ENCODE measurements around the gene PKIB.
A peak's percentile ranks its signal among the peaks of the same experiment; 100 is the strongest.

PKIB gene

DNA sequence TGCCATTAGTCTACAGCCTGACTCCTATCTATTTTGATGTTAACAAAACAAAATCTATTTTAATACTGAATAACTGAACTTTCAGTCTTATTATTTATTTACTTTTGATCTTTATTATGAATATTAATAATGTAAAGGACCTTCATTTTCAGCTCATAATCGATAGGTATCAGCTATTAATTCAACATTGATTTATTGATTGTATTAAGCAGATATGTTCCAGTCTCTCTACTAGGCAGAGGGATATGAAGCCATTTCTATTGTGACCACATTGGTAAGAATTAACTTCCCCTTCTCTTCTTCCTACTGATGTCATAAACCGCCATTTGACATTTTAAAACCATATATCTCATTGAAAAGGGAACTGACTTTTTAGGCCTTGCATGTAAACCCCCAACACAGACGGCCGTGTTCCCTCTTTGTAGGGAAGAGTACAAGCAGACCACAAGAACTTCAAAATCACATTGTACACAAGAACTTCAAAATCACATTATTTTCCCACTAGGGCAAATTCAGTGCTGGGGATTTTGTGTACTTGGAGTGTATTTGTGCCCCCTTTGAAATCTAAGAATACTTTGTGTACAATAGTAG is 99.8 kb downstream of the PKIB start:
- H3K4me3 ChIP-seq (ENCODE audit: low read depth, low read length) = no peak overlapping the region
- DNase-seq (ENCODE audit: low read depth) = peak; percentile 11
- TF ChIP-seq, protein P1, sequence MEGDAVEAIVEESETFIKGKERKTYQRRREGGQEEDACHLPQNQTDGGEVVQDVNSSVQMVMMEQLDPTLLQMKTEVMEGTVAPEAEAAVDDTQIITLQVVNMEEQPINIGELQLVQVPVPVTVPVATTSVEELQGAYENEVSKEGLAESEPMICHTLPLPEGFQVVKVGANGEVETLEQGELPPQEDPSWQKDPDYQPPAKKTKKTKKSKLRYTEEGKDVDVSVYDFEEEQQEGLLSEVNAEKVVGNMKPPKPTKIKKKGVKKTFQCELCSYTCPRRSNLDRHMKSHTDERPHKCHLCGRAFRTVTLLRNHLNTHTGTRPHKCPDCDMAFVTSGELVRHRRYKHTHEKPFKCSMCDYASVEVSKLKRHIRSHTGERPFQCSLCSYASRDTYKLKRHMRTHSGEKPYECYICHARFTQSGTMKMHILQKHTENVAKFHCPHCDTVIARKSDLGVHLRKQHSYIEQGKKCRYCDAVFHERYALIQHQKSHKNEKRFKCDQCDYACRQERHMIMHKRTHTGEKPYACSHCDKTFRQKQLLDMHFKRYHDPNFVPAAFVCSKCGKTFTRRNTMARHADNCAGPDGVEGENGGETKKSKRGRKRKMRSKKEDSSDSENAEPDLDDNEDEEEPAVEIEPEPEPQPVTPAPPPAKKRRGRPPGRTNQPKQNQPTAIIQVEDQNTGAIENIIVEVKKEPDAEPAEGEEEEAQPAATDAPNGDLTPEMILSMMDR (IDR thresholded peaks at IDR 0.05; ENCODE audit: insufficient read depth, low read depth, low read length, missing control alignments) = no peak

DNA sequence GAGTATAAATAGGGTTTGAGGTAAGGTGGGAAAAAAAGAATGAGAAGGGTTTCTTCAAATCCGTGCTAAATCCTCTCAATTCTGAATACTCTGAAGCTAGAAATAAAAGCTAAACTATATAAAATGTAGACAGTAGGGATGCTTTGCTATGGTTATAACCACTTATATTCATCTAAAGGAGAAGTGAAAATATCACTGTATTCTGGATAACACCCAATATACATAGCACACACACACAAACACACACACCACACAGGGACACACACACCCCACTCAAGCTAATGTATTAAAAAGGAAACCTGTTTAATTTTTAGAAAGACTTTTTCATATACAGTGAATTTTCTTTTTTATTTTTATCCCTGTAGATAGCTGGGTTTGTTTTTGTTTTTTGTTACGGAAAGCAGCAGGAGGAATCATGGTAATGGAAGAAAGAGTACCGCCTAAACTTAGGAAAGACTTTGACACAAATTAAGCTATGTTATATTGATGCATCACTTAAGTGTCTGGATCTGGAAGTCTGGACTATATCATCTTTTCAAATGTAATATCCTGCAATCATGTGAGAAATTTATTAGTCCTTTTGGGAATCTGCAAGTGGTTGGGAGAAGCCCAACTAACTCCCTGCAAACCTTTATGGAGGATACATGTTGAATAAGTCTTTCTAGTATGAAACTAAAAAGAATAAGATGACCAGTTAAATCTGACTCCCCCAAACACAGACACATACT is 100.9 kb downstream of the PKIB start:
- TF ChIP-seq, protein P1 (IDR thresholded peaks at IDR 0.05; ENCODE audit: insufficient read depth, low read depth, low read length, missing control alignments) = no peak
- H3K4me3 ChIP-seq (ENCODE audit: low read depth, low read length) = no peak overlapping the region
- DNase-seq (ENCODE audit: low read depth) = no peak

DNA sequence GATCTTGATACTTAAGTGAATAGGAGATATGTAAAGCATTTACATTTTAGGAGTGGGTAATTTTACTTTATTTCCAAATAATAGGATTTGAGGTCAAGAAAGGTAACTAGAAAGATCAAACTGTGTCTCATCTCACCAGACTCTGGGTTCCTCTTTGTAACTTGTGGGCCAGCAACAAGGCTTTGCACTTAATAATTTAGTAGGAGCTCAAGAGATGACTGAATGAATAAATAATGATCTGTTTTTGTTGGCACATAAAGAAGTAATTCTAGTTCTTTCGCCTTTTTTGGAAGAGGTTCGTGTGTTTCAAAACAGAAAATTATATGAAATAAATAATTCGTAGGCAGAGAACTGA is 101.9 kb downstream of the PKIB start:
- no peak for DNase-seq (ENCODE audit: low read depth)
- no peak overlapping the region for H3K4me3 ChIP-seq (ENCODE audit: low read depth, low read length)

DNA sequence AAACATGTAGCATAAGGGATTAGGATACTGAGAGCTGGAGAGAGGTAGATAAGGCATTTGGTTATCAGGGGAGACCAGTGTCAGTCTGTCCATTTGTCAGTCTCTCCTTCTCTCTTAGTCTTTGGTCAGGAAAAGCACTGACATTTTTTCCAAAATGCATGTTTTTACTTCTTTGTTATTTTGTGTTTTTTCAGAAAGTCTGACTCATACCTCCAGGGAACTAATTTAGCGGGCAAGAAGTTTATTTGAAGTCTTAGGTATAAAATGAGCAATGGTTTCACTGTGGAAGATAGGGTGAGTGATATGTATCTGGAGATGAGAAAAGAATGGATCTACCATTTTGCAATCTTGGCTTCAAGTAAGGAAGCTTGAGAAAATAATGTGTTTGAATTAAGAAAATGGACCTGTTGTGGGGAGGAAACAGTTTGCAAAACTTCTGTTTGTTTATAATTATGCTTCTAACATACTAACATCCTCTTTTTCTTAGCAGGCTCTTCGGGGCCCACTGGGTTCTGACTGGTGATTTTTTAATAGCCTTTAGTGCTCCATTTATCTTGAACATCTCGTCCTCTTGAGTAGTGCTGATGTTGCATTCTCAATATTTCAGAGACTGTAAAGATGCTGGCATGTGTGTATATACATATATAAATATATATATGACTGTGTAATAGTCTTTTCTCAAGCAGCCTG is 102.4 kb downstream of the PKIB start:
- TF ChIP-seq, protein P1 (IDR thresholded peaks at IDR 0.05; ENCODE audit: insufficient read depth, low read depth, low read length, missing control alignments) = no peak
- DNase-seq (ENCODE audit: low read depth) = no peak
- H3K4me3 ChIP-seq (ENCODE audit: low read depth, low read length) = no peak overlapping the region

More for the DNA sequence above, 101.9 kb downstream of the PKIB start:
- TF ChIP-seq, protein P1 (IDR thresholded peaks at IDR 0.05; ENCODE audit: insufficient read depth, low read depth, low read length, missing control alignments) = no peak

DNA sequence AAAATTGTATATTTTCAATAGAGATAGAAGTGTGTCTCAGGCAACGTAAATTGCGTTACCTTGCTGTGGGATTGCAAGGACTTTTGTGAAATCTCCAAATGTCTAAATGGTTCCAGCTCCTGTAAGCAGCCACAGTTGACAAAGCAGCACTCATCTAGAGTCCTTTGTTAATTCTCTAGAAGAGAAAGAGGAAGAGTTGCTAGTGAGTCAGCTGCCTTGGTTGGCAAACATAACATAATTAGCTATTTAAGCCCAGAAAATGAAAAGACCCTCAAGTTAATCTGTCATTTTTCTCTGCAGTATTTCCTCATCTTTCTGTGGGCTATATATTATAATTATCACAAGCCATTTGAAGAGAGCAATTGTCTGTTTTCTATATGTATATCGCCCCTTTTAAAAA is 102.9 kb downstream of the PKIB start:
- no peak overlapping the region for H3K4me3 ChIP-seq (ENCODE audit: low read depth, low read length)
- no peak for DNase-seq (ENCODE audit: low read depth)
- TF ChIP-seq, protein P1 (IDR thresholded peaks at IDR 0.05; ENCODE audit: insufficient read depth, low read depth, low read length, missing control alignments) = no peak

DNA sequence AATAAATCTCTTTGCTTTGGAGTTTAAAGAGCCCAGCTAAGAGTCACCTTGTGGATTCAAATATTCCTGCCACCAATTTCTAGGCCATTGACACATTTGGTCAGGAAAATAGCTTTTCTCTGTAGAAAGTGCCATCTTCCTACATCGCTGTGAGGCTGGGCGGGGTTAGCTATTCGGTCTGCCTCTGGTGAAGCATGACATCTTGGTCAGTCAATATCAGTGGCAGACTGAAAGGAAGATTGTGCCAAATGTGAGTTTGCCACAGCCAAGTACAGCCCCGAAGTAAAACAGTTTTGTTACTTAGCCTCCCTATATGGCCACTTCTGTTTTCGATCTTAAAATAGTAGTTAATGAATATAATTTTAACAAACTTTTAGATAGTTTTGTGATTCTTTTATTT is 103.9 kb downstream of the PKIB start:
- H3K4me3 ChIP-seq (ENCODE audit: low read depth, low read length) = no peak overlapping the region
- TF ChIP-seq, protein P1 (IDR thresholded peaks at IDR 0.05; ENCODE audit: insufficient read depth, low read depth, low read length, missing control alignments) = no peak
- DNase-seq (ENCODE audit: low read depth) = no peak
